Raji (cell line): Measurements from ENCODE around the gene ACBD3.

Experiments
- POLR2A ChIP-seq: IDR thresholded peaks from 2 replicates; pipeline ENCODE4 v1.6.1; 2011; ENCODE audit warnings: low read depth, low read length, control low read depth; ENCODE audit not compliant: insufficient read depth

ACBD3 gene

DNA sequence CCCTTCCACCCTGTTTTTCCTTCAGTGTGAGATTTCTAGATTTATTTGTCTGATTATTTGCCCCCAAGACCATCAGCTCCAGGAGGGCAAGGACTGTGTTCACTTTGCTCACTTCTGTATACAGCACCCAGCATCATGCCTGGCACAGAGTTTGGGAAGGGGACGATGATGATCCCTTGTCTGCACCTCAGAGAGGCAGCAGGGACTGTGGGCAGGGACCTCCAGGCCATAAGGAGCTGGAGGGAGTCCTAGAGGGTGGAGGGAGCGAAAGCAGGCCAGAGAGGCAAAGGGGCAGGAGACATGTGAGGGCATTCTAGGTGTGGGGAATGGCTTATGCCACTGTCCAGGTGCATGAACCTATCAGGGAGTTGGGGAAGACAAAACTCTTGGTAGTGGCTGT lies 91.3 kb downstream of the ACBD3 start:
- no peak for TF ChIP-seq POLR2A
